ENCODE measurements around the gene WT1. TPM values are rescaled to one million over a fixed set of nuclear protein-coding genes. Genes with fewer than 3 reads are reported as not detected.

Gene WT1
- total and polyA plus RNA-seq, 10 of the 15 experiments (the other 5 are each of a cell fraction or from before 2014, with no cell fraction given): 0.07 to 0.37 (median 0.08) TPM; not detected in 7

- Histone ChIP-seq H3K4me3 (no peak overlapping the region), H3K4me2 (ENCODE audit: control insufficient read depth, insufficient read depth) (no peak overlapping the region), H3K27me3 (replicated peaks in 1 of 2; ENCODE audit: control insufficient read depth in 2 of 2, insufficient read depth in 2 of 2, low read length in 1 of 2) (peaks cover 0 to 1% of the 10 kb centered on the region in 2 experiments; a peak in 2 of 4 replicates), H3K9ac (ENCODE audit: control insufficient read depth, insufficient read depth, low read length) (no peak overlapping the region), H3K36me3 (ENCODE audit: control insufficient read depth in 2 of 2, insufficient read depth in 2 of 2, low read length in 1 of 2) (no peaks in the 10 kb centered on the region), H3K4me1 (ENCODE audit: control insufficient read depth, insufficient read depth, low read length) (no peaks in the 10 kb centered on the region), H2AFZ (ENCODE audit: control insufficient read depth, low read depth, low read length) (no peak overlapping the region), H4K20me1 (ENCODE audit: control insufficient read depth, insufficient read depth) (no peaks in the 10 kb centered on the region), H3K79me2 (ENCODE audit: control insufficient read depth, insufficient read depth, low read length) (no peaks in the 10 kb centered on the region), H3K9me3 (replicated peaks; ENCODE audit: control insufficient read depth, insufficient read depth, low read length) (no peaks in the 10 kb centered on the region), H3K27ac (ENCODE audit: control insufficient read depth, insufficient read depth) (no peak overlapping the region)
- TF ChIP-seq HDGF (IDR thresholded peaks at IDR 0.05) (no peak), CEBPB (IDR thresholded peaks at IDR 0.05; ENCODE audit: borderline replicate concordance in 1 of 2, low read depth in 2 of 2, low read length in 2 of 2) (no peak)
- in situ Hi-C loops (cut with MboI) (no loop called here), intact Hi-C loops (cut with micrococcal nuclease; ENCODE audit: unreplicated experiment) (loop anchor here (10.0 kb wide), 1 partner anchor 235 kb away; no protein-coding TSS in a partner anchor)
- 49% methylated on average over 10 of the region's 10 CpGs for WGBS (ENCODE audit: insufficient coverage, insufficient replicate concordance, low lambda C conversion rate, missing lambda C conversion rate)
- ChIA-PET SMC1A (ENCODE audit: uncharacterized antibody, unreplicated experiment) (interaction anchor here (1.2 kb wide), 1 partner anchor 32 kb away, joined by 3 read pairs; no protein-coding TSS in a partner anchor), RAD21 (ENCODE audit: unreplicated experiment) (no interaction called here), CTCF (interaction anchor here (0.5 kb wide), 1 partner anchor 37 kb away, joined by 3 read pairs; no protein-coding TSS in a partner anchor), POLR2A (no interaction called here)
- FAIRE-seq (no peak), DNase-seq (ENCODE audit: low read depth, low spot score) (no peak), ATAC-seq (no peak)
- no TSS peak for BruUV-seq (replicated peaks)
Observed at GRCh38 chr11:32379719-32380118, 55.6 kb downstream of the WT1 start.

GRCh38 chr11:32375826-32376225 lies 59.5 kb downstream of the WT1 start:
- Histone ChIP-seq H3K9me3 (replicated peaks; ENCODE audit: control insufficient read depth, insufficient read depth, low read length) (no peaks in the 10 kb centered on the region; the same call in 2 of the 3 replicates), H3K27ac (ENCODE audit: control insufficient read depth, insufficient read depth) (no peak overlapping the region), H3K27me3 (replicated peaks in 1 of 2; ENCODE audit: control insufficient read depth in 2 of 2, insufficient read depth in 2 of 2, low read length in 1 of 2) (no peaks in the 10 kb centered on the region; a peak in 1 of 4 replicates), H3K36me3 (ENCODE audit: control insufficient read depth in 2 of 2, insufficient read depth in 2 of 2, low read length in 1 of 2) (no peaks in the 10 kb centered on the region), H4K20me1 (ENCODE audit: control insufficient read depth, insufficient read depth) (no peaks in the 10 kb centered on the region), H3K79me2 (ENCODE audit: control insufficient read depth, insufficient read depth, low read length) (no peaks in the 10 kb centered on the region), H2AFZ (ENCODE audit: control insufficient read depth, low read depth, low read length) (no peak overlapping the region), H3K4me1 (ENCODE audit: control insufficient read depth, insufficient read depth, low read length) (no peaks in the 10 kb centered on the region; the same call in 1 of the 2 replicates), H3K4me3 (no peak overlapping the region), H3K9ac (ENCODE audit: control insufficient read depth, insufficient read depth, low read length) (no peak overlapping the region), H3K4me2 (ENCODE audit: control insufficient read depth, insufficient read depth) (no peak overlapping the region)
- BruUV-seq (replicated peaks): no TSS peak
- ATAC-seq (no peak), DNase-seq (ENCODE audit: low read depth, low spot score) (no peak), FAIRE-seq (no peak)
- ChIA-PET CTCF (interaction anchor here (0.9 to 1.5 kb wide), 4 partner anchors 11 to 417 kb away, joined by 3 to 4 read pairs (median 3); no protein-coding TSS in a partner anchor), SMC1A (ENCODE audit: uncharacterized antibody, unreplicated experiment) (interaction anchor here (0.6 to 1.5 kb wide), 2 partner anchors 12 to 494 kb away, joined by 3 to 10 read pairs; no protein-coding TSS in a partner anchor), POLR2A (interaction anchor here (0.6 kb wide), 1 partner anchor 1339 kb away, joined by 4 read pairs; no protein-coding TSS in a partner anchor), RAD21 (ENCODE audit: unreplicated experiment) (interaction anchor here (0.7 to 1.6 kb wide), 4 partner anchors 11 to 54 kb away, joined by 3 to 5 read pairs (median 4); no protein-coding TSS in a partner anchor)
- WGBS (ENCODE audit: insufficient coverage, insufficient replicate concordance, low lambda C conversion rate, missing lambda C conversion rate): 0% methylated on average over 1 of the region's 1 CpG
- intact Hi-C loops (cut with micrococcal nuclease; ENCODE audit: unreplicated experiment) (loop anchor here (2.0 kb wide), 1 partner anchor 417 kb away; no protein-coding TSS in a partner anchor), in situ Hi-C loops (cut with MboI) (no loop called here)
- TF ChIP-seq SMC3 (IDR thresholded peaks at IDR 0.05; ENCODE audit: borderline replicate concordance, low read length) (no peak), TAF1 (IDR thresholded peaks at IDR 0.05; ENCODE audit: borderline replicate concordance, low read depth, low read length) (no peak), CREM (IDR thresholded peaks at IDR 0.05; ENCODE audit: low read depth) (no peak), EP300 (IDR thresholded peaks at IDR 0.05; ENCODE audit: borderline replicate concordance in 1 of 2, control insufficient read depth in 1 of 2, low read depth in 2 of 2, low read length in 2 of 2) (no peak), NR2C1 (IDR thresholded peaks at IDR 0.05) (no peak), ATF2 (IDR thresholded peaks at IDR 0.05; ENCODE audit: low read length) (no peak), PRDM15 (CRISPR knock-in tag; IDR thresholded peaks at IDR 0.05) (no peak), ASH2L (IDR thresholded peaks at IDR 0.05; ENCODE audit: borderline replicate concordance, low read depth) (no peak), MAX (IDR thresholded peaks at IDR 0.05; ENCODE audit: low read depth, low read length) (no peak)

All from GM12878 (cell line).